B cell (primary cell): ENCODE results near the gene IRAK4. TPM values are rescaled to one million over a fixed set of nuclear protein-coding genes. Genes with fewer than 3 reads are reported as not detected.
"Not testable (repeated sequence)": the region's sequence is repeated elsewhere in the genome, so short reads cannot be mapped to it uniquely, and the experiment has no call there.

Experiments used
- ATAC-seq: fragments of 200-7000 bp; cut with Tn5 transposase; one replicate; pipeline ENCODE4 v1.10.0; 2021; ENCODE audit warnings: low read depth, mild to moderate bottlenecking, moderate number of reproducible peaks, moderate library complexity
- CTCF ChIA-PET: fragments of 350-600 bp; sonication (Branson Sonifier 250); formaldehyde crosslinking; loops from one replicate; lab custom pipeline; 2021; ENCODE audit warnings: antibody characterized with exemption, inconsistent platforms; lab: Charles Lee
- POLR2A ChIA-PET: fragments of 350-600 bp; sonication (Branson Sonifier 250); formaldehyde crosslinking; loops from one replicate; lab custom pipeline; 2021; ENCODE audit warnings: antibody characterized with exemption; lab: Charles Lee
- DNase-seq: peaks from one replicate; pipeline ENCODE4 v3.0.0; 2013
- H2AFZ ChIP-seq: 2 replicates; pipeline ENCODE4 v1.6.1; 2012; ENCODE audit warnings: mild to moderate bottlenecking, low read depth, low read length; ENCODE audit not compliant: insufficient read depth, poor library complexity, severe bottlenecking
- H3K27ac ChIP-seq, 2 donors: 1 replicate in 1 of 2; 2 replicates in 1 of 2; pipeline ENCODE4 v1.5.1; 2012 to 2013; ENCODE audit warnings: low read length in 2 of 2, mild to moderate bottlenecking in 2 of 2, moderate library complexity in 1 of 2
- H3K27me3 ChIP-seq, 4 experiments: fragments of 200-600 bp in 1 of 4; sonication (generic) in 1 of 4; replicated peaks in 1 of 4; 1 replicate in 2 of 4; 2 replicates in 2 of 4; pipeline versions ENCODE4 v1.6.1 to v1.7.0; 2013 to 2016; ENCODE audit warnings: low read length in 3 of 4, mild to moderate bottlenecking in 2 of 4, mixed read lengths in 1 of 4, moderate library complexity in 1 of 4; ENCODE audit not compliant: insufficient read depth in 4 of 4, control insufficient read depth in 3 of 4; ENCODE audit errors: control extremely low read depth in 1 of 4
- H3K36me3 ChIP-seq, 2 experiments: replicated peaks in 1 of 2; 1 replicate in 1 of 2; 2 replicates in 1 of 2; pipeline versions ENCODE4 v1.6.1 to v1.7.1; 2013; ENCODE audit warnings: low read length in 1 of 2; ENCODE audit not compliant: insufficient read depth in 2 of 2, control insufficient read depth in 1 of 2; ENCODE audit errors: control extremely low read depth in 1 of 2, extremely low read depth in 1 of 2
- H3K4me1 ChIP-seq, 2 donors: fragments of 200-600 bp in 1 of 2; sonication (generic) in 1 of 2; 1 replicate in 1 of 2; 2 replicates in 1 of 2; pipeline versions ENCODE4 v1.5.1 to v1.6.1; 2013 to 2017; ENCODE audit warnings: low read length in 2 of 2; ENCODE audit not compliant: control insufficient read depth in 2 of 2, insufficient read depth in 2 of 2
- H3K4me2 ChIP-seq: replicated peaks from 2 replicates; pipeline ENCODE3; 2012; ENCODE audit warnings: mild to moderate bottlenecking, low read depth, low read length; ENCODE audit not compliant: poor library complexity, severe bottlenecking
- H3K4me3 ChIP-seq, 5 experiments: fragments of 200-600 bp in 1 of 5; sonication (generic) in 1 of 5; 1 replicate in 3 of 5; 2 replicates in 2 of 5; pipeline versions ENCODE4 v1.5.1 to v1.7.0; 2011 to 2016; ENCODE audit warnings: low read length in 4 of 5, mild to moderate bottlenecking in 4 of 5, low read depth in 2 of 5, control low read depth in 1 of 5, moderate library complexity in 1 of 5; ENCODE audit not compliant: insufficient read depth in 1 of 5; ENCODE audit errors: control extremely low read depth in 1 of 5, extremely low read depth in 1 of 5
- H3K79me2 ChIP-seq: fragments of 200-600 bp; sonication (generic); one replicate; pipeline ENCODE4 v1.6.0; 2016; ENCODE audit warnings: low read length; ENCODE audit not compliant: control insufficient read depth, insufficient read depth
- H3K9ac ChIP-seq: fragments of 200-600 bp; sonication (generic); 2 replicates; pipeline ENCODE4 v1.6.1; 2017; ENCODE audit warnings: mild to moderate bottlenecking, low read length, moderate library complexity
- H3K9me3 ChIP-seq, 3 donors: one replicate each; pipeline versions ENCODE4 v1.6.1 to v1.7.1; 2013; ENCODE audit warnings: low read length in 2 of 3; ENCODE audit not compliant: control insufficient read depth in 2 of 3, insufficient read depth in 1 of 3; ENCODE audit errors: control extremely low read depth in 1 of 3
- H4K20me1 ChIP-seq: 2 replicates; pipeline ENCODE4 v1.6.0; 2012; ENCODE audit warnings: mild to moderate bottlenecking, low read length; ENCODE audit not compliant: insufficient read depth, control insufficient read depth, poor library complexity, severe bottlenecking
- H3K27ac Mint-ChIP-seq: one replicate; pipeline ENCODE4 v1.8.0; 2021; ENCODE audit warnings: mixed read lengths
- H3K27me3 Mint-ChIP-seq: one replicate; pipeline ENCODE4 v1.8.0; 2021; ENCODE audit warnings: mixed read lengths
- H3K4me1 Mint-ChIP-seq: one replicate; pipeline ENCODE4 v1.8.0; 2021; ENCODE audit warnings: mixed read lengths
- H3K4me3 Mint-ChIP-seq: one replicate; pipeline ENCODE4 v1.8.0; 2021; ENCODE audit warnings: mixed read lengths
- H3K9me3 Mint-ChIP-seq: one replicate; pipeline ENCODE4 v1.8.0; 2022; ENCODE audit warnings: mixed read lengths; ENCODE audit not compliant: insufficient read depth
- EZH2 ChIP-seq: IDR thresholded peaks from 2 replicates; pipeline ENCODE4 v1.6.1; 2012; ENCODE audit warnings: borderline replicate concordance, low read depth, mild to moderate bottlenecking, moderate library complexity, low read length; ENCODE audit not compliant: insufficient read depth, poor library complexity, severe bottlenecking
- WGBS: methylation state at CpG from one replicate; pipeline ENCODE4 v1.1.5; 2013; ENCODE audit warnings: missing lambda C conversion rate; ENCODE audit not compliant: insufficient coverage; 5-methylcytosine and 5-hydroxymethylcytosine counted together
- intact Hi-C: fragments of 100-400 bp; cut with micrococcal nuclease; formaldehyde crosslinking; loops from one replicate; pipeline ENCODE4 v1.10.0; 2022
- polyA plus RNA-seq: library from polyadenylated mRNA; depleted of rRNA; stranded (reverse); fragments of >200 nt; gene quantifications from 2 replicates; pipeline ENCODE4 v1.2.3, GENCODE V29; 2012
- total RNA-seq, 2 donors: library from RNA; stranded (reverse); fragments of 120-200 nt in 1 of 2; gene quantifications; 1 replicate in 1 of 2; 2 replicates in 1 of 2; pipeline versions ENCODE4 v1.2.3 to v1.2.4, GENCODE V29; 2013 to 2022
- TF ChIP-seq, protein P1 (sequence below): fragments of 200-600 bp; IDR thresholded peaks from one replicate; pipeline ENCODE4 v1.8.0; 2022; ENCODE audit warnings: antibody characterized with exemption, mild to moderate bottlenecking

The IRAK4 gene
- total and polyA plus RNA-seq, 2 donors (not counting 1 experiment from before 2014, with no cell fraction given): 36.4 to 47.0 TPM

- TF ChIP-seq, protein P1, sequence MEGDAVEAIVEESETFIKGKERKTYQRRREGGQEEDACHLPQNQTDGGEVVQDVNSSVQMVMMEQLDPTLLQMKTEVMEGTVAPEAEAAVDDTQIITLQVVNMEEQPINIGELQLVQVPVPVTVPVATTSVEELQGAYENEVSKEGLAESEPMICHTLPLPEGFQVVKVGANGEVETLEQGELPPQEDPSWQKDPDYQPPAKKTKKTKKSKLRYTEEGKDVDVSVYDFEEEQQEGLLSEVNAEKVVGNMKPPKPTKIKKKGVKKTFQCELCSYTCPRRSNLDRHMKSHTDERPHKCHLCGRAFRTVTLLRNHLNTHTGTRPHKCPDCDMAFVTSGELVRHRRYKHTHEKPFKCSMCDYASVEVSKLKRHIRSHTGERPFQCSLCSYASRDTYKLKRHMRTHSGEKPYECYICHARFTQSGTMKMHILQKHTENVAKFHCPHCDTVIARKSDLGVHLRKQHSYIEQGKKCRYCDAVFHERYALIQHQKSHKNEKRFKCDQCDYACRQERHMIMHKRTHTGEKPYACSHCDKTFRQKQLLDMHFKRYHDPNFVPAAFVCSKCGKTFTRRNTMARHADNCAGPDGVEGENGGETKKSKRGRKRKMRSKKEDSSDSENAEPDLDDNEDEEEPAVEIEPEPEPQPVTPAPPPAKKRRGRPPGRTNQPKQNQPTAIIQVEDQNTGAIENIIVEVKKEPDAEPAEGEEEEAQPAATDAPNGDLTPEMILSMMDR: no peak
- no peak for TF ChIP-seq EZH2
- Mint-ChIP-seq H3K9me3 (no peaks in the 10 kb centered on the region), H3K4me1 (peaks cover 16% of the 10 kb centered on the region), H3K27ac (no peak overlapping the region), H3K4me3 (no peak overlapping the region), H3K27me3 (no peaks in the 10 kb centered on the region)
- DNase-seq (no peak), ATAC-seq (no peak)
- Histone ChIP-seq H3K4me1 (peaks cover 0 to 5% of the 10 kb centered on the region in 2 donors), H3K79me2 (peaks cover 2% of the 10 kb centered on the region), H3K9me3 (no peaks in the 10 kb centered on the region), H2AFZ (no peak overlapping the region), H3K27me3 (no peaks in the 10 kb centered on the region), H3K36me3 (peaks cover 3 to 8% of the 10 kb centered on the region in 2 experiments), H4K20me1 (no peaks in the 10 kb centered on the region), H3K9ac (no peak overlapping the region), H3K4me2 (no peak overlapping the region), H3K27ac (no peak overlapping the region), H3K4me3 (no peak overlapping the region)
- POLR2A ChIA-PET: no interaction called here
- WGBS: 100% methylated on average over 3 of the region's 5 CpGs
- intact Hi-C loops: no loop called here
- CTCF ChIA-PET: no interaction called here
Observed at GRCh38 chr12:43749016-43749415, 9.7 kb upstream of the IRAK4 start.

- no peaks in the 10 kb centered on the region for H3K9me3 ChIP-seq
- H3K4me2 ChIP-seq: no peak overlapping the region
- DNase-seq: no peak
- Mint-ChIP-seq H3K9me3 (no peaks in the 10 kb centered on the region), H3K4me1 (peaks cover 27% of the 10 kb centered on the region), H3K4me3 (no peak overlapping the region), H3K27me3 (no peaks in the 10 kb centered on the region), H3K27ac (no peak overlapping the region)
- H3K36me3 ChIP-seq: peaks cover 2 to 3% of the 10 kb centered on the region in 2 experiments
- peaks cover 0 to 5% of the 10 kb centered on the region in 2 donors for H3K4me1 ChIP-seq
- H4K20me1 ChIP-seq: no peaks in the 10 kb centered on the region
- H3K79me2 ChIP-seq: peaks cover 7% of the 10 kb centered on the region
- ATAC-seq: no peak
- no peak overlapping the region for H3K9ac ChIP-seq
- CTCF ChIA-PET: no interaction called here
- H3K27ac ChIP-seq: no peak overlapping the region
- no peak overlapping the region for H2AFZ ChIP-seq
- no CpG with 5 or more reads among the region's 3 CpGs for WGBS
- POLR2A ChIA-PET: no interaction called here
- intact Hi-C loops: loop anchor here (10.0 kb wide), 1 partner anchor 1426 kb away; the partner anchor contains the start of genes PPHLN1 and ZCRB1
- H3K27me3 ChIP-seq: no peaks in the 10 kb centered on the region
- TF ChIP-seq, protein P1: no peak
- TF ChIP-seq EZH2: no peak
- no peak overlapping the region for H3K4me3 ChIP-seq
Observed at GRCh38 chr12:43750814-43751213, 7.9 kb upstream of the IRAK4 start.

- H3K9me3 Mint-ChIP-seq, H3K27me3 Mint-ChIP-seq, H3K27ac ChIP-seq, H2AFZ ChIP-seq, H4K20me1 ChIP-seq, H3K27me3 ChIP-seq, H3K27ac Mint-ChIP-seq, H3K79me2 ChIP-seq, H3K9me3 ChIP-seq, DNase-seq, H3K36me3 ChIP-seq, H3K4me3 ChIP-seq, H3K4me2 ChIP-seq, CTCF ChIA-PET, POLR2A ChIA-PET, ATAC-seq, H3K9ac ChIP-seq, H3K4me1 ChIP-seq, H3K4me3 Mint-ChIP-seq: not testable (repeated sequence)
- no CpG with 5 or more reads among the region's 6 CpGs for WGBS
- H3K4me1 Mint-ChIP-seq: peaks cover 32% of the 10 kb centered on the region
- intact Hi-C loops: loop anchor here (10.0 kb wide), 1 partner anchor 1427 kb away; the partner anchor contains the start of genes PPHLN1 and ZCRB1
Observed at GRCh38 chr12:43751360-43751759, 7.4 kb upstream of the IRAK4 start.
